GDM1 (cell line): ENCODE results near the gene SCN4B.
A peak's percentile ranks its signal among the peaks of the same experiment; 100 is the strongest.

Source experiments
- DNase-seq: peaks from one replicate; lab custom pipeline; 2025; lab: John Stamatoyannopoulos, UW

The SCN4B gene

GRCh38 chr11:118152020-118152551 lies 537 bp downstream of the SCN4B start:
- DNase-seq: no peak

GRCh38 chr11:118151431-118151830 lies 1.2 kb downstream of the SCN4B start:
- no peak for DNase-seq

GRCh38 chr11:118149493-118149892 lies 3.1 kb downstream of the SCN4B start:
- no peak for DNase-seq

GRCh38 chr11:118148856-118149255 lies 3.8 kb downstream of the SCN4B start:
- no peak for DNase-seq

DNA sequence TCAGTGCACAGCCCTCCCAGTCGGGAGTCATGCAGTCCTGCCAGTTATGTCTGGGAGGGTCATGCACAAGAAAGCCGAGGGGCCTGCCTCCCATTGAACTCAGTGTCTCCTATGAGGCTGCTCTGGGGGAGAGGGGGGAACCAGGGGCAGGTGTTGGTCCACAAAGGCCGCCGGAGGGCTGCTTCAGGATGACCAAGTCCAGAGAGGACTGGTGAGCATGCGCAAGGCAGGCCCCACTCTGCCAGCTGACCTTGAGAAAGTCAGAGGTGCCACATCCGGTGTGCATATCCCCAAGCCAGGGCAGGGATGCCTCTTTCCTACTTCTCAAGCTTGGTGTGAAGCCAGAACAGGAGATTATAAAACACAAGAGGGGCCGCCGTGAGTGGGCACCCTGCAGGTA lies 4.4 kb downstream of the SCN4B start:
- DNase-seq: no peak

DNA sequence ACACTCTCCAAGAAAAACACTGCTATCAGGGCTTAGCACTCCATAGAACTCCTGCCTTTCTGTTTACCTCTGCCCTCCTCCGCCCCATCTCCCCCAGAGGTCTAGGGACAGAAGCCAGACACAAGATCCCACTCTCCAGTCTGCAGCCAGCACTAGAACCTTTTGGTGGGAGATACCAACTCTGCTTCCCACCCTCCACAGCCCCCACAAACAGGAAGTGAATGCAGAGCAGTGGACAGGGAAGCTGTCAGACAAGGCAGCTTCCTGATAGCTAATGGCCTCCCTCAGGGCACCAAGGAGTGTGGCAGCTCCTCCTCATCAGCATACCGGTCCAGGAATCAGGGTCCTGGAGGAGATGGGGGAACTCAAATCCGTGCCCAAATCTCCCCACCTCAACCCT lies 5.1 kb downstream of the SCN4B start:
- DNase-seq: peak; percentile 14

GRCh38 chr11:118146554-118146953 lies 6.1 kb downstream of the SCN4B start:
- DNase-seq: no peak

DNA sequence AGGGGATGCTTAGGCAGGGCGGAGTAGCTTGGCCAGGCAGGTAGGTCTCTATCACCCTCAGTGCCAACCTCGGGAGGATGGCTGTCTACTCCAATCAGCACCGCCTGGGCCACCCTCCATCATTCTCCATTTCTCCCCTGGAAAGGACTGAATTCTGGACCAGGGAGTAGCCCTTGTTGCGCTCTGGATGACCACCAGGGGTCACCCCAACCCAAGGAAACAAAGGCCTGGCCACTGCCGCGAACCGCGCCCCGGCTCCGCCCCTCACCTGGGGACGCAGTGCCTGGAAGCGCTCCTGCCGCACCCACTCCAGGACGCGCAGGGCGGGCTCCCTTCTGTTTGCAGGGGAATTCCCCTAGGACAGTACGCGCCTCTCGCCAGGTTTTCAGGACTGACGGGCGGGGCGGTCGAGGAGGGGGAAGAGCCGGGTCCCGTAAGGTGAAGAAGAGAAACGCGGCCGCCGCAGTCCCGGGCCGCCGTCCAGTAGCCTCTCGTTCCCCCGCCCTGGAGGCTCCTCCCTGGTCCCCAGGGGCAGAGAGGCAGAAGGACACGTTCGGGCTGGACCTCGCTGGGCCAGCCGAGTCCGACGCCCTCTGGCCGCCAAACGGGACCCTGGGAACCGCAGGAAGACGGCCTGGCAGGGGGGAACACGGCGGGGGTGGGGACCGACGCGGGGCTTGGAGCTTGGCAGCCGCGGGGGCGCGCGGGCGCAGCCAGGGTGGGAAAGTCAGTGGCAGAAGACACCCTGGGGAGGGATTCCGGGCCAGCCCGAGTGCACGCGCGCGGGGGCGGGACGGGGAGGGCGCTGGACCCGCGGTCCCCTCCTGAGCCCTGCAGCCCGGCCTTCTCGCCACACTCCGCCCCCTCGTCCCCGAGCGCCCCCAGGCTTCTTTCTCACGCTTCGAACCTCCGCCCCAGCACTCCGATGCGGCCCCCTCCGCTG lies 7.1 kb downstream of the SCN4B start:
- peak; percentile 50 for DNase-seq

DNA sequence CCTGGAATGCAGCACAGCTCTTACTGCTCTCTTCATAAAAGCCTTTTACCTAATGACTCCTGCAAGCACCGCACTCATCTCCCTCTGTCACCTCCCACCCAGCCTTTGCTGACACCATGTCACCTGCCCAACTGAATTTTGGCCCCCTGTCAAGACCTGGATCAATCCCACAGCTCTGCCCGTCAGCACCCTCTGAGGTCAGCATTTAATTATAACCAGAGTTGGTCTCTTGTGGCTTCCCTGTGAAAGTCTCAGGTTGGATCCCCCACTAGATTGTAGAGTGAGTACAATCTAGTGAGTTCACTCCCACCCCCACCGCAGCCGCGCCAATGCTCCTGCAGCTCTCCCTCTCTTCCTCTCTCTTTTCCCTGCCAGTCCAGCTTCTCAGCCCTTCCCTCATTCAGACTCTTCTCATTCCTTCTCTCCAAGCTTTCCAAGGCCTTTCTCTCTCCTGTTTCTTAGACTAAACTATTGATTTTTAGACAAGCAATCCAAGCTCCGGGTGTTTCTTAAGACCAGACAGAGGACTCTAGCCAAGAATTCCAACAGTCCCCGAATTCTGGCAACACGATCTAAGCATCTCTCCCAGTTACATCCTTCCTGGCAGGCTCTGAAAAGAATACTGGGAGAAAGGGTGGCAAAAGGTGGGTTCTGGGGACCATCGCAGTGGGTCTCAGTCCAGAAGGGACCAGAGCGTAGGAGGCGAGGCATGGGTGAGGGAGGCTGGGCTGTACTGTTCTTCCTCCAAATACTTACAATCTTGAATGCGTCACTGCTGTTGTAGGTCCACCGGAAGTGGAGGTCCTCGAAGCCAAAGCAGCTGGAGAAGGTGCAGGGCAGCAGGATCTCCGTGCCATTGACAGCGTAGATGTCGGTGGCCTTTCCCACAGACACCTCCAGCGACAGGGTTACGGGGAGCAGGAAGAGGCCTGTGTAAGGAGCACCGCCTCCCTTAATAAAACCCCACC lies 8.0 kb downstream of the SCN4B start:
- DNase-seq: no peak

DNA sequence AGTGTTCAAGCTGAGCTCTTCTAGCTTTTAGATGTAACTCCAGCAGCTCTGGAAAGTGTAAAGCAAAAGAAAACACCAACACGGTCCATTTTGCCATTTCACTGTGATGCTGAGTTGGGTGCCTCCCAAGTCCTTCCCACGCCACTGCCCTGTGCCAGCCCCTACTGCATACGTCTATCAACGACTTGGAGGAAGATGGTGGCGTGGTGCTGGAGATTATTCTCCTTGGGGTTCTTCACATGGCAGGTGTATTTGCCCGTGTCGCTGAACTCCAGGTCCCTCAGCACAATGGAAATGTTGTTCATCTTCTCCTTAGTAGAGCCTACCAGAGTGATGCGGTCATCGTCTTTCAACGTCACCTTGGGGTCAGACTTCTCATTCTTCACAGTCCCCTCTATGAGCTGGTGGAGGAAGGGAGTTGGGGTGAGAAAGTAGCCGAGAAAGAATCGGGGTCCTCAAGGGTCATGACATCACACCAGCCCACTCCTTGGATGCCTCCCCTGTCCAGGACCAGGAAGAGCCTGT lies 8.9 kb downstream of the SCN4B start:
- DNase-seq: no peak

DNA sequence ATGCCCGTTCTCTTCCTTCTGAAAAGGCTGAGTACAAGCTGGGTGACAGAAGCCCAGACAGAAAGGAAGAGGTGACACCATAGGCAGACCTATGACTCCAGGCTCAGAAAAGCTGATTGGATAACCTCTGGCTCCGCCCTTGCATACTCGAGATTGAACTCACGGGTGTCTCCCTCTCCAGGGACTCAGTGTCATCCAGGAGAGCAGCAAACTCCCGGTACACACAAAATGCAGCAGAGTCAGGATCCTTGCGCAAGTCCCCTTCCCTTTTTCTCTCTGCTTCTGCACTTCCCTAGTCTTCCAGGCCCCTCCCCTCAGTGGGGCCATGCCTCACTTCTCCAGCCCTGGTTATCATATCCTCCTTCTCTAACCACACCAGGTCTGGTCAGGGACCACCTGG lies 9.8 kb downstream of the SCN4B start:
- peak; percentile 53 for DNase-seq

- no peak for DNase-seq
Observed at GRCh38 chr11:118142081-118142480, 10.5 kb downstream of the SCN4B start.

DNA sequence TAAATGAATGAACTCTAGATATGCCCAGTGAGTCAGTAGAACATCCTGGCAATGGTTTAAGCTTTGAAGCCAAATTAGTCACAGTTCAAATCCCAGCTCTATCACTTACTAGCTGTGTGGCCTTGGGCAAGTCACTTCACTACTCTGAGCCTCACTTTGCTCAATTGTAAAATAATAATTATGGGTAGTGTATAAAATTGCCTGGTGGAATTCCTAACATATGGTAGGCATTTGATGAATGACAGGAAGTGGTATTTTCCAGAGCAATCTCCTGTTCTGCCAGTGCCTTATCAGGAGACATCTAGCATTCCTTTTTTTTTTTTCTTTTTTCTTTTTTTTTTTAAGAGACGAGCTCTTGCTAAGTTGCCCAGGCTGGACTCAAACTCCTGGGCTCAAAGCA lies 13.0 kb downstream of the SCN4B start:
- no peak for DNase-seq

- DNase-seq: no peak
Observed at GRCh38 chr11:118138839-118139420, 13.7 kb downstream of the SCN4B start.

GRCh38 chr11:118136801-118137200 lies 15.8 kb downstream of the SCN4B start:
- DNase-seq: no peak

GRCh38 chr11:118136341-118136740 lies 16.3 kb downstream of the SCN4B start:
- no peak for DNase-seq

GRCh38 chr11:118135796-118136165 lies 16.8 kb downstream of the SCN4B start:
- no peak for DNase-seq

GRCh38 chr11:118135051-118135795 lies 17.4 kb downstream of the SCN4B start:
- no peak for DNase-seq

DNA sequence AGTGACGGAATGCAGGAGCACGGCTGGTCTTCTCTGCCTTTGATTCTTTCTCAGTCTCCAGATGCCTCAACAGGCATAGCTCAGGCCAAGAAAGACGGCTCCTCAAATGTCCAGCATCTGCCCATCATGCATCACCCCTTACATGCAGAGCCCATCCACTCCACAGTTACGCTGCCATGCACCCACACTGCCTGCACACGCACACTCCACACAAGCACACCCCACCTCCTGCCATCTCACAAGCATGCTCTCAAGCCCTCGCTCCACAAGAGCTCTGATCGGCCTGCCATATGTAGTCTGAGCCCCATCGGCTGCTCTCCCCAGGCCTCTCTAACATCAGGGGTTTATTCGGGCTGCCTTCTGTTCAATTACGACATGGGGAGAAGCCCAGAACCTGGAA lies 18.8 kb downstream of the SCN4B start:
- DNase-seq: no peak

- no peak for DNase-seq
Observed at GRCh38 chr11:118132385-118133151, 20.1 kb downstream of the SCN4B start.
